ENCODE results near the gene PDS5B.
"Not testable (repeated sequence)": the region's sequence is repeated elsewhere in the genome, so short reads cannot be mapped to it uniquely, and the experiment has no call there.

The PDS5B gene

DNA sequence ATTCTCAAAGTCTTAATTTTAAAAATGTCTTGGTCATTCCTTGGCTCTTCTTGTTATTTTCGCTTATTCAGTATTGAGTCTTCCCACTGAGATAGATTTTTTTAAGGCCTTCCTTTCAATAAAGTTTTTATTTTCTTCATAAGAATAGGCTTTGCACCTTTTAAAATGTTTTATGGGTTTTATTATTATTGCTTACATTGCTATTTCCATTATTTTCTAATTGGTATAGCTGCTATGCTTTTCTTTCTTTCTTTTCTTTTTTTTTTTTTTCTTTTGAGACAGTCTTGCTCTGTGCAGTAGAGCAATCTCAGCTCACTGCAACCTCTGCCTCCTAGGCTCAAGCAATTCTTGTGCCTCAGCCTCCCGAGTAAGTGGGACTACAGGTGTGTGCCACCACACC lies 195.7 kb downstream of the PDS5B start:
- no peak overlapping the region for H3K4me3 ChIP-seq (ENCODE audit: low read depth, low read length)

- H3K4me3 ChIP-seq (ENCODE audit: low read depth, low read length), result no peak overlapping the region
These were observed 196.8 kb downstream of the PDS5B start for GRCh38 chr13:32783067-32783466.

DNA sequence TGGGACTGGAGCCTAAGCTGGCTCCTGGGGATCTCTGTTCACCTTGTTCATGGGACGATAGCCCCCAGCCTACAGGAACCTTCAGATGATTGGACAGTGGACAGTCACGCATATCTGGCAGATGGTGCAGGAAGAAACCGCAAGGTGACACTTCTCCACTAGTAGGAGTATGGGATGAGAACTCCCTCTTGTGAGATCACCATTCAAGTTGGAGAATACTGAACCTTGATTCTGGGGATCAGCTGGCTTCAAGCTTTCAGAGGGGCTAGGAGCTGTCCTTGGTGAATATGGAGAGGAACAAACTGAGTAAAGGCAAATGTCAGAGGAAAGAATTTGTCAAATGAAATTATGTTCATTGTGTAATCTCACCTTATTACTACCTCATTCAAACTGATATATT lies 204.5 kb downstream of the PDS5B start:
- H3K4me3 ChIP-seq (ENCODE audit: low read depth, low read length), result no peak overlapping the region

GRCh38 chr13:32791545-32792172 lies 205.4 kb downstream of the PDS5B start:
- H3K4me3 ChIP-seq (ENCODE audit: low read depth, low read length), result no peak overlapping the region

- H3K4me3 ChIP-seq (ENCODE audit: low read depth, low read length), result no peak overlapping the region
These were observed 210.5 kb downstream of the PDS5B start for GRCh38 chr13:32796754-32797153.

GRCh38 chr13:32802159-32802558 lies 215.9 kb downstream of the PDS5B start:
- H3K4me3 ChIP-seq (ENCODE audit: low read depth, low read length), result no peak overlapping the region

GRCh38 chr13:32804673-32805230 lies 218.5 kb downstream of the PDS5B start:
- H3K4me3 ChIP-seq (ENCODE audit: low read depth, low read length), result no peak overlapping the region

GRCh38 chr13:32811297-32811800 lies 225.1 kb downstream of the PDS5B start:
- H3K4me3 ChIP-seq (ENCODE audit: low read depth, low read length), result no peak overlapping the region

DNA sequence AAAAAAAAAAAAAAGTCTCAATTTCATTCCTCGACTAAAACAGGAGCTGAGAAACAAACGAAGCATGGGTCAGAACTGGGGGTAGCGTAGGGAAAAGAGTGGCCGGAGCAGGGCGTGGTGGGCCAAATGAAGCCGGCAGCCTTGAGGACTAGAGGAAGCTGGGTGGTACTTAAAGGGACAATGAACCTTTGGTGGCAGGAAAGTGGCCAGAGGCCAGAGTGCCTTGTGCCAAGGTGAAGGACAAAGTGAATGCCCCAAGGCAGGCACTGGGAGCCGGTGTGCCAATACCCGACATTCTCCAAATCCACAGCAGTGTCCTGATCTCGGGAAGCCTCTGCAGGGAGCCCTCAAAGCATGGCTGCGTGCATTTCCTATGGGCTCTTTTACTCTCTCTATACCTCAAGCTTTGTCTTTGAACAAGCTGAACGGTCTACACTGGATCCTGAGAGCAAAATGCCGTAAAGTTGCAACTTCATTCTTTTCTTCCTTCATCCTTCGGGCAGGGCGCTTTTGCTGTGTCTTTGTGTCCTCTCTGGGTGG lies 235.0 kb downstream of the PDS5B start:
- no peak overlapping the region for H3K4me3 ChIP-seq (ENCODE audit: low read depth, low read length)

DNA sequence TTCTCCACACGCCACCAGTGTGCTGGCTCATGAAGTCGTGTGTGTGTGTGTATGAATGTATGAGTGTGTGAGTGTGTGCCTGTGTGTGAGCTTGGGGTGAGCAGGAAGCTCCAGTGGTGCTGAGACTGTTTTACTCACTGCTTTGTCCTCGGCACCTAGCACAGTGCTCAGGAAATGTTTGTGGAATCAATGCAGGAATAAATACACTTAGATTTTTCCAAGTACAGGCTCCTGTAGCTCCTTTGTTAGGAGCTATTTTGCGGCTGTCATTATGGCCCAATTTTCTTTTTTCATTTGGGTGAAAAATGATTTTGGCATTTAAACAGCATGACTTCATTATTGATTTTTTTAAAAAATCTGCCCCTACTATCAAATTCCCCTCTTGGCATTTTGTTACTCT lies 236.5 kb downstream of the PDS5B start:
- H3K4me3 ChIP-seq (ENCODE audit: low read depth, low read length), result no peak overlapping the region

DNA sequence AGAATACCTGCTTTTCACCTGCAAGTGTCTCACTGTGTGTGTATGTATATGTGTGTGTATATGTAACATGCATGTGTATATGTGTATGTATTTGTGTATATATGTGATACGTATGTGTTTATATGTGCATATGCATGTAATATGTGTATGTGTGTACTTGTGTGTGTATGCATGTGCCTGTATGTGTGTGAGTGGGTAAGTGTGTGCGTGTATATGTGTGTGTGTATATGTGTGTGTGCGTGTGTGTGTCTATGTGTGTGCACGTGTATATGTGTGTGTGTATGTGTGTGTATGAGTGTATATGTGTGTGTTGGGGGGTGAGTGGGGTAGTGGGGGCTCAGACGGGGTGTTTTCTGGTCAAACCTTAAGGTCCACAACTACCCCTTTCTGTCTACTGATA lies 237.3 kb downstream of the PDS5B start:
- H3K4me3 ChIP-seq (ENCODE audit: low read depth, low read length), result no peak overlapping the region

DNA sequence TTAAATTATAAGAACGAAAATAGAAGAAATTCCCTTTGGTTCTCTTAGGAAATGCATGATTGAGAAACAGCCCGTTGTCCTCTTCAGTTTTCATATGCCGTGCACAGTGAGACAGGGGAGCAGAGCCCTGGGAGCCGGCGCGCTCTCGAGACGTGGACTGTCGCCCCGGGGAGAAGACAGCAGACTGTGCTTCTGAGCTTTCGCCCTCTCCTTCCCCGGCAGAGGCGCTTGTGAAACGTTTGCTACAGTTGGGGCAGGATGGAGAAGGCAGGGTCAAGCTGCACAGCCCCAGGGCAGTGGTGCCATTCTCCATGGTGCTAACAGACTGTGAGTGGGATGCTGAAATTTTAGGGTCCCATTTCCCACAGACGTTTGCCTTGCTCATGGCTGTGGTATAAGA lies 237.8 kb downstream of the PDS5B start:
- no peak overlapping the region for H3K4me3 ChIP-seq (ENCODE audit: low read depth, low read length)

- no peak overlapping the region for H3K4me3 ChIP-seq (ENCODE audit: low read depth, low read length)
These were observed 238.4 kb downstream of the PDS5B start for GRCh38 chr13:32824675-32825074.

- H3K4me3 ChIP-seq (ENCODE audit: low read depth, low read length), result no peak overlapping the region
These were observed 239.2 kb downstream of the PDS5B start for GRCh38 chr13:32825481-32825880.

DNA sequence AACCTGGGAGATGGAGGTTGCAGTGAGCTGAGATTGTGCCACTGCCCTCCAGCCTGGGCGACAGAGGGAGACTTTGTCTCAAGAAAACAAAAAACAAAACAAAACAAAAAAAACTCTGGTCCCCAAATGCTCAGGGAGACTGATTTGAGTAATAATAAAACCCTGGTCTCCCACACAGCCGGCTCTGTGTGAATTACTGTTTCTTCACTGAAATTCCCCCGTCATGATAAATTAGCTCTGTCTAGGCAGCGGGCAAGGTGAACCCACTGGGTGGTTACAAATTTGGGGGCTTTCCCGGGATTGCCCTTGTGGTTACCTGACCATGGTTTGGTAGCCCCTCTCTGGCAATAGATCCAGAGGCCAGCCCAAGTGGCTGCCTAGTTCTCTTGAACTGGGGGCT lies 240.1 kb downstream of the PDS5B start:
- H3K4me3 ChIP-seq (ENCODE audit: low read depth, low read length), result not testable (repeated sequence)
